ENCODE measurements around the gene SLC34A1.
"Not testable (repeated sequence)": the region's sequence is repeated elsewhere in the genome, so short reads cannot be mapped to it uniquely, and the experiment has no call there.

Gene SLC34A1

GRCh38 chr5:177354711-177355110, 29.5 kb upstream of the SLC34A1 start:
- no peak for DNase-seq (ENCODE audit: low read depth in 2 of 2, low spot score in 1 of 2)

- DNase-seq (ENCODE audit: low read depth in 2 of 2, low spot score in 1 of 2): no peak
Measured at GRCh38 chr5:177355162-177355867, 28.9 kb upstream of the SLC34A1 start.

GRCh38 chr5:177355868-177356168, 28.4 kb upstream of the SLC34A1 start:
- DNase-seq (ENCODE audit: low read depth in 2 of 2, low spot score in 1 of 2): no peak

GRCh38 chr5:177356746-177357145, 27.5 kb upstream of the SLC34A1 start:
- DNase-seq (ENCODE audit: low read depth in 2 of 2, low spot score in 1 of 2): no peak

GRCh38 chr5:177357146-177357458, 27.1 kb upstream of the SLC34A1 start:
- no peak for DNase-seq (ENCODE audit: low read depth in 2 of 2, low spot score in 1 of 2)

GRCh38 chr5:177357459-177358351, 26.5 kb upstream of the SLC34A1 start, which contains the start of gene RGS14:
Gene RGS14 (plus strand): TSS chr5:177357924. CDS start chr5:177358025, 101 bp downstream.
- peak in 1 of 2 donors; percentile 56 for DNase-seq (ENCODE audit: low read depth in 2 of 2, low spot score in 1 of 2)

- no peak for DNase-seq (ENCODE audit: low read depth in 2 of 2, low spot score in 1 of 2)
Measured at GRCh38 chr5:177358370-177358819, 25.8 kb upstream of the SLC34A1 start.

GRCh38 chr5:177359451-177359851, 24.8 kb upstream of the SLC34A1 start:
- DNase-seq (ENCODE audit: low read depth in 2 of 2, low spot score in 1 of 2): no peak

- no peak for DNase-seq (ENCODE audit: low read depth in 2 of 2, low spot score in 1 of 2)
Measured at GRCh38 chr5:177359860-177360259, 24.4 kb upstream of the SLC34A1 start.

- not testable (repeated sequence) for DNase-seq (ENCODE audit: low read depth in 2 of 2, low spot score in 1 of 2)
Measured at GRCh38 chr5:177360740-177361139, 23.5 kb upstream of the SLC34A1 start.

- DNase-seq (ENCODE audit: low read depth in 2 of 2, low spot score in 1 of 2): no peak
Measured at GRCh38 chr5:177361418-177362291, 22.6 kb upstream of the SLC34A1 start.

- no peak for DNase-seq (ENCODE audit: low read depth in 2 of 2, low spot score in 1 of 2)
Measured at GRCh38 chr5:177362292-177362609, 22.0 kb upstream of the SLC34A1 start.

- peak; percentile 32 to 50 for DNase-seq (ENCODE audit: low read depth in 2 of 2, low spot score in 1 of 2)
Measured at GRCh38 chr5:177362610-177363507, 21.4 kb upstream of the SLC34A1 start.

- DNase-seq (ENCODE audit: low read depth in 2 of 2, low spot score in 1 of 2): no peak
Measured at GRCh38 chr5:177363565-177363964, 20.7 kb upstream of the SLC34A1 start.

GRCh38 chr5:177364159-177364962, 19.9 kb upstream of the SLC34A1 start:
- DNase-seq (ENCODE audit: low read depth in 2 of 2, low spot score in 1 of 2): no peak

- no peak for DNase-seq (ENCODE audit: low read depth in 2 of 2, low spot score in 1 of 2)
Measured at GRCh38 chr5:177365845-177366527, 18.2 kb upstream of the SLC34A1 start.

- DNase-seq (ENCODE audit: low read depth in 2 of 2, low spot score in 1 of 2): no peak
Measured at GRCh38 chr5:177366528-177367322, 17.5 kb upstream of the SLC34A1 start.

GRCh38 chr5:177367323-177367848, 16.8 kb upstream of the SLC34A1 start:
- no peak for DNase-seq (ENCODE audit: low read depth in 2 of 2, low spot score in 1 of 2)
